ENCODE data around the gene KCNF1.

- no peak for TF ChIP-seq CTCF (IDR thresholded peaks at IDR 0.05; ENCODE audit: low read depth, low read length)
- no peak for TF ChIP-seq POLR2A (IDR thresholded peaks at IDR 0.05; ENCODE audit: extremely low read depth, insufficient read length)
- TF ChIP-seq, protein P1, sequence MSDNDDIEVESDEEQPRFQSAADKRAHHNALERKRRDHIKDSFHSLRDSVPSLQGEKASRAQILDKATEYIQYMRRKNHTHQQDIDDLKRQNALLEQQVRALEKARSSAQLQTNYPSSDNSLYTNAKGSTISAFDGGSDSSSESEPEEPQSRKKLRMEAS (IDR thresholded peaks at IDR 0.05; ENCODE audit: low read depth, low read length) = no peak
Measured at GRCh38 chr2:10863047-10863446, 48.7 kb upstream of the KCNF1 start.

Measured in NB4 (cell line).